Spleen (tissue), 7 donors: Measurements from ENCODE around the gene GMCL2.

Source experiments
- CTCF ChIP-seq, 11 experiments: fragments of 200-600 bp in 7 of 11; fragments of 450-650 bp in 4 of 11; sonication (generic) in 4 of 11; IDR thresholded peaks in 8 of 11; conservative IDR thresholded peaks in 3 of 11; 1 replicate in 7 of 11; 2 replicates in 4 of 11; pipeline versions ENCODE4 v1.4.0 to v1.8.0; 2016 to 2021; ENCODE audit warnings: antibody characterized with exemption in 11 of 11, inconsistent platforms in 4 of 11, mild to moderate bottlenecking in 1 of 11
- POLR2A ChIP-seq, 3 donors: fragments of 450-650 bp; IDR thresholded peaks; one replicate each; pipeline ENCODE4 v1.5.1; 2017; ENCODE audit warnings: antibody characterized with exemption in 3 of 3, mild to moderate bottlenecking in 1 of 3
- POLR2AphosphoS5 ChIP-seq, 3 donors: sonication (generic); formaldehyde crosslinking; IDR thresholded peaks; one replicate each; pipeline ENCODE4 v1.5.1; 2017; ENCODE audit warnings: antibody characterized with exemption in 3 of 3
- donor health status: DM: no; HTN: no; CAD: no; lungs with moderate emphysema.
- donor health status: DM: no; HTN: no; CAD: no.
- donor health status: DM: no; HTN: no; CAD: no.

DNA sequence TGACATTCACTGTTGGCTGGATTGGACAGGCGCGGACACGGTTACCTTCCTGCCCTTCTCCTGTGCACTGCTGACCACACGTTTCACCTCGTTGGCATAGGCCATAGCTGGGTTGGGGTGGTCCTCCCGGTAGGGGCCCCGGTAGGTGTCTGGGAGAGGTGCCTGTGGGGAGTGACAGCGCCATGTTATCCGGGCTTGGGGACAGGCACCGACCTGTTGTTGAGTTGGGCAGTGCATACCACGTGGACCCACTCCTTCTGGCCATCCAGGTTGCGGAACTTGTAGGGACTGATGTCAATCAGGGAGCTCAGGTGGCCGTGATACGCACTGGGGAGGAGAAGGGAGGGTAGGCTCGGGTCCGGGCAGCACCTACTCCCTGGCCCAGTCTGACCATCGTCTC, 37.2 kb upstream of the GMCL2 start:
- TF ChIP-seq POLR2AphosphoS5 (IDR thresholded peaks at IDR 0.05) (peak in 2 of 3 donors; percentile 5 to 46), CTCF (IDR thresholded peaks at IDR 0.05 in 8 of 11, conservative IDR thresholded peaks at IDR 0.05 in 3 of 11) (no peak), POLR2A (IDR thresholded peaks at IDR 0.05) (no peak)
